HepG2 (cell line): Measurements from ENCODE around the gene ANXA11. TPM values are rescaled to one million over a fixed set of nuclear protein-coding genes. Genes with fewer than 3 reads are reported as not detected.

Experiments used
- ATAC-seq: fragments of 200-7000 bp; cut with Tn5 transposase; 3 replicates; pipeline ENCODE4 v1.9.1; 2020; ENCODE audit warnings: mild to moderate bottlenecking, moderate library complexity
- BruUV-seq: library from RNA; stranded (reverse); fragments of 400-500 nt; replicated peaks from 2 replicates; lab custom pipeline; 2021; lab: Mats Ljungman, UMichigan
- CTCF ChIA-PET: fragments of 300-600 bp; formaldehyde crosslinking; extraction: SDS; loops from one replicate; lab custom pipeline; 2021; ENCODE audit warnings: low total read pairs, inconsistent platforms, low intra/inter-chr PET ratio; lab: Yijun Ruan, JAX
- POLR2A ChIA-PET: fragments of 350-600 bp; sonication (Branson Sonifier 250); formaldehyde crosslinking; loops from one replicate; lab custom pipeline; 2020; ENCODE audit warnings: antibody characterized with exemption, inconsistent platforms; lab: Yijun Ruan, JAX
- DNase-seq: peaks from one replicate; pipeline ENCODE4 v3.0.0-alpha.2; 2015; ENCODE audit warnings: low spot score
- FAIRE-seq: peaks from 3 replicates; lab custom pipeline; 2011; peaks lifted over from hg19 to GRCh38; lab: Jason Lieb, UNC
- H2AFZ ChIP-seq: one replicate; pipeline ENCODE4 v1.6.1; 2011; ENCODE audit warnings: low read length, inconsistent platforms
- H3K27ac ChIP-seq: fragments of 300-600 bp; 3 replicates; pipeline ENCODE4 v1.8.0; 2011; ENCODE audit warnings: mixed run types, mild to moderate bottlenecking, mixed read lengths, low read length, inconsistent platforms; ENCODE audit not compliant: insufficient read depth; ENCODE audit errors: extremely low read length
- H3K27me3 ChIP-seq, 2 experiments: fragments of 200-600 bp in 1 of 2; 2 replicates in 1 of 2; 3 replicates in 1 of 2; pipeline versions ENCODE4 v1.6.0 to v1.8.0; 2011; ENCODE audit warnings: low read length in 2 of 2, mild to moderate bottlenecking in 2 of 2, moderate library complexity in 2 of 2, inconsistent platforms in 1 of 2; ENCODE audit not compliant: insufficient read depth in 2 of 2, control insufficient read depth in 1 of 2
- H3K36me3 ChIP-seq, 2 experiments: fragments of 200-600 bp in 1 of 2; replicated peaks in 1 of 2; 2 replicates in 1 of 2; 3 replicates in 1 of 2; pipeline versions ENCODE4 v1.5.1 to v1.8.0; 2011; ENCODE audit warnings: low read length in 2 of 2, inconsistent platforms in 1 of 2; ENCODE audit not compliant: insufficient read depth in 2 of 2, control insufficient read depth in 1 of 2
- H3K4me1 ChIP-seq: 2 replicates; pipeline ENCODE4 v1.5.1; 2012; ENCODE audit warnings: low read length, inconsistent platforms; ENCODE audit not compliant: insufficient read depth
- H3K4me2 ChIP-seq: 2 replicates; pipeline ENCODE4 v1.6.0; 2011; ENCODE audit warnings: low read depth, low read length, inconsistent platforms
- H3K4me3 ChIP-seq, 3 experiments: fragments of 200-600 bp in 1 of 3; sonication (generic), shearing (Covaris generic) in 1 of 3; replicated peaks in 1 of 3; 2 replicates each; pipeline ENCODE4 v1.5.1; 2011 to 2016; ENCODE audit warnings: low read length in 3 of 3, inconsistent platforms in 2 of 3, low read depth in 2 of 3, mild to moderate bottlenecking in 2 of 3, control low read depth in 1 of 3, mixed read lengths in 1 of 3; ENCODE audit not compliant: insufficient read depth in 1 of 3
- H3K79me2 ChIP-seq: one replicate; pipeline ENCODE4 v1.6.1; 2011; ENCODE audit warnings: low read length, inconsistent platforms; ENCODE audit not compliant: insufficient read depth
- H3K9ac ChIP-seq: 2 replicates; pipeline ENCODE4 v1.6.0; 2011; ENCODE audit warnings: mild to moderate bottlenecking, low read depth, low read length, inconsistent platforms; ENCODE audit not compliant: insufficient read depth
- H3K9me3 ChIP-seq: 2 replicates; pipeline ENCODE4 v1.5.1; 2012; ENCODE audit warnings: mild to moderate bottlenecking, low read length
- H4K20me1 ChIP-seq: 2 replicates; pipeline ENCODE4 v1.6.0; 2011; ENCODE audit warnings: inconsistent platforms, mild to moderate bottlenecking, low read length, moderate library complexity; ENCODE audit not compliant: insufficient read depth
- GATAD1 ChIP-seq: IDR thresholded peaks from 2 replicates; pipeline ENCODE4 v1.6.1; 2016; ENCODE audit warnings: missing genetic modification reagents, missing compliant biosample characterization
- ZNF580 ChIP-seq: IDR thresholded peaks from 2 replicates; pipeline ENCODE4 v1.6.1; 2016; ENCODE audit warnings: low read depth, borderline replicate concordance
- ZNF768 ChIP-seq: sonication (generic); formaldehyde crosslinking; IDR thresholded peaks from 2 replicates; pipeline ENCODE4 v1.4.0; 2020; ENCODE audit warnings: missing genetic modification reagents
- WGBS: methylation state at CpG from one replicate; pipeline ENCODE4 v1.1.6; 2017; ENCODE audit warnings: low lambda C conversion rate; 5-methylcytosine and 5-hydroxymethylcytosine counted together
- in situ Hi-C: cut with HindIII; loops from 2 replicates; pipeline ENCODE4 v1.10.0; 2017; ENCODE audit warnings: low pct_unique_long_range_greater_than_20kb; ENCODE audit not compliant: extremely low pct_ligation_motif_present
- intact Hi-C: fragments of 100-400 bp; cut with micrococcal nuclease; formaldehyde crosslinking; loops from one replicate; pipeline ENCODE4 v1.10.0; 2022; ENCODE audit not compliant: unreplicated experiment
- polyA plus RNA-seq, 8 experiments: library from polyadenylated mRNA; depleted of rRNA in 3 of 8; stranded (reverse) in 7 of 8; unstranded in 1 of 8; fragments of >200 nt; fragmentation: Illumina TruSeq in 4 of 8; extraction: Trizol in 4 of 8; gene quantifications; 2 replicates each; pipeline versions ENCODE4 v1.2.1 to v1.2.3, GENCODE V29; 2011 to 2016; ENCODE audit warnings: low read depth in 4 of 8, missing spikeins in 1 of 8, mixed read lengths in 1 of 8; ENCODE audit not compliant: insufficient read depth in 1 of 8
- total RNA-seq, 5 experiments: library from RNA; depleted of rRNA; stranded (reverse); fragments of >200 nt; fragmentation: Illumina TruSeq; extraction: Trizol; gene quantifications; 2 replicates each; pipeline ENCODE4 v1.2.3, GENCODE V29; 2016; ENCODE audit warnings: low read depth in 1 of 5

ANXA11 gene
- total and polyA plus RNA-seq, 2 of the 13 experiments (the other 11 are each of a cell fraction or from before 2014, with no cell fraction given): 30.6 to 51.5 TPM

GRCh38 chr10:80164596-80164995, 40.7 kb downstream of the ANXA11 start:
- H3K4me2 ChIP-seq: no peak overlapping the region
- no peak for DNase-seq
- ATAC-seq: no peak
- no peak overlapping the region for H2AFZ ChIP-seq
- in situ Hi-C loops (no loop called here), intact Hi-C loops (no loop called here)
- 96% methylated on average over 6 of the region's 7 CpGs for WGBS
- H3K4me1 ChIP-seq: no peaks in the 10 kb centered on the region
- FAIRE-seq: no peak
- H3K27ac ChIP-seq: no peak overlapping the region
- TF ChIP-seq ZNF580 (CRISPR knock-in tag): no peak
- peak; percentile 83 for TF ChIP-seq ZNF768
- ChIA-PET POLR2A (no interaction called here), CTCF (no interaction called here)
- no TSS peak for BruUV-seq
- no peaks in the 10 kb centered on the region for H3K27me3 ChIP-seq
- no peaks in the 10 kb centered on the region for H4K20me1 ChIP-seq
- peaks cover 9 to 42% of the 10 kb centered on the region in 2 experiments; a peak in 4 of 5 replicates for H3K36me3 ChIP-seq
- H3K4me3 ChIP-seq: no peak overlapping the region
- no peak overlapping the region for H3K9ac ChIP-seq
- H3K9me3 ChIP-seq: no peaks in the 10 kb centered on the region
- no peaks in the 10 kb centered on the region for H3K79me2 ChIP-seq

DNA sequence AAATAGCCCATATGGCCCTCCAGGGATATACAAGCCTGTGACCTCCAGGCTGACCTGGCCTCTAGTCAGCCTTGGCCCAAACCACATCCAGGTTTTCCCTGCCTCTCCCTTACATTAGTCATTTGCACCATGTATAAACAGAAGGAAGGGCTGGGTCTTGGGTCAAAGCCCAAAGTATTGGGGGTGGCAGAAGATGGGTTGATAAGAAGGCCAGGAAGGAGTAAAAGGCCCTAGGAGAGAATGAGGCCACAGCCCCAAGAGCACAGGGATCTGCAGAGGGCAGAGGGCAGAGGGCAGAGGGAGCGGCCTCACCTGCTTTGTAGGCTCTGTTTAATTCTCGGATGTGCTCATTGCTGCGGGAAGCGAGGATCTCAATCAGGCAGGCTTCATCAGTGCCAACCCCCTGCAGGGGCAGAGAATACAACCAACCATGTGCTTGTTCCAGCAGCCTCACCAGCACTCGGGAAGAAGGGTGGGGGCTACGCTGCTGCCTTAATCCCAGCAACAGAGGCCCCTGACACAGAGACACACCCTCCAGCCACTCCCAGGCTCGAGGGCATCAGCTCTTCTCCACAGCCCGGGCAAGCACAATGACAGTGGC, 41.5 kb downstream of the ANXA11 start:
- no peak for ATAC-seq
- Histone ChIP-seq H3K4me3 (no peak overlapping the region), H2AFZ (no peak overlapping the region), H3K27ac (no peak overlapping the region), H3K4me2 (no peak overlapping the region), H4K20me1 (no peaks in the 10 kb centered on the region), H3K9ac (no peak overlapping the region), H3K4me1 (no peaks in the 10 kb centered on the region), H3K79me2 (no peaks in the 10 kb centered on the region), H3K9me3 (no peaks in the 10 kb centered on the region), H3K27me3 (no peaks in the 10 kb centered on the region), H3K36me3 (peaks cover 12 to 44% of the 10 kb centered on the region in 2 experiments; a peak in 4 of 5 replicates)
- no TSS peak for BruUV-seq
- ChIA-PET POLR2A (no interaction called here), CTCF (no interaction called here)
- DNase-seq: no peak
- intact Hi-C loops: no loop called here
- no peak for TF ChIP-seq GATAD1
- WGBS: 86% methylated on average over 6 of the region's 8 CpGs
- no peak for FAIRE-seq
- in situ Hi-C loops: no loop called here
